ENCODE data around the gene KIF26B. TPM values are rescaled to one million over a fixed set of nuclear protein-coding genes. Genes with fewer than 3 reads are reported as not detected.
A peak's percentile ranks its signal among the peaks of the same experiment; 100 is the strongest.

The KIF26B gene
- total RNA-seq, 1 donor from 2014 or later: 2.1 TPM

DNA sequence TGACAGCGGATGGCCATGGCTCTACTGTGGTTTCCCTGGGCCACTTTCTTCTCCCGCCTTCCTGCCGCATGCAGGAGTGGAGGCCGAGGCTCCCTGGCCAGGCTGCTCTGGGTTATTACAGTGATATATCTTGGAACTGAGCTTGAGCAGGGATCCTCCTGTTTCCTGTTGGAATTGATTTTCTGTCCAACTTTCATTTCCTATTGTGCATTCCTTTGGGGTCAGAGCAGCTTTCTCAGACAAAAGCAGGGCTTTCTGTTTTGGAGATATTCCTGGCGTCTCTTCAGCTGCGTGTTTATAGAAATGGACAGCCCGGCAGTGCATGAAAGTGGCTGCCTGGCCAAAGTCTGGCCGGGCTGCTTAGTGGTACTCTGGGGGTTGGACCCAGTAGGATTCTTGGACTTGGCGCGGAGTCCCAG is 146.4 kb downstream of the KIF26B start:
- DNase-seq (ENCODE audit: low read depth) (no peak), FAIRE-seq (no peak)
- Histone ChIP-seq H3K27me3 (ENCODE audit: control insufficient read depth, insufficient read depth, low read length) (no peaks in the 10 kb centered on the region), H3K4me3 (ENCODE audit: low read depth, low read length) (no peak overlapping the region), H3K36me3 (ENCODE audit: control insufficient read depth, insufficient read depth, low read length) (no peaks in the 10 kb centered on the region)
- TF ChIP-seq, protein P1, sequence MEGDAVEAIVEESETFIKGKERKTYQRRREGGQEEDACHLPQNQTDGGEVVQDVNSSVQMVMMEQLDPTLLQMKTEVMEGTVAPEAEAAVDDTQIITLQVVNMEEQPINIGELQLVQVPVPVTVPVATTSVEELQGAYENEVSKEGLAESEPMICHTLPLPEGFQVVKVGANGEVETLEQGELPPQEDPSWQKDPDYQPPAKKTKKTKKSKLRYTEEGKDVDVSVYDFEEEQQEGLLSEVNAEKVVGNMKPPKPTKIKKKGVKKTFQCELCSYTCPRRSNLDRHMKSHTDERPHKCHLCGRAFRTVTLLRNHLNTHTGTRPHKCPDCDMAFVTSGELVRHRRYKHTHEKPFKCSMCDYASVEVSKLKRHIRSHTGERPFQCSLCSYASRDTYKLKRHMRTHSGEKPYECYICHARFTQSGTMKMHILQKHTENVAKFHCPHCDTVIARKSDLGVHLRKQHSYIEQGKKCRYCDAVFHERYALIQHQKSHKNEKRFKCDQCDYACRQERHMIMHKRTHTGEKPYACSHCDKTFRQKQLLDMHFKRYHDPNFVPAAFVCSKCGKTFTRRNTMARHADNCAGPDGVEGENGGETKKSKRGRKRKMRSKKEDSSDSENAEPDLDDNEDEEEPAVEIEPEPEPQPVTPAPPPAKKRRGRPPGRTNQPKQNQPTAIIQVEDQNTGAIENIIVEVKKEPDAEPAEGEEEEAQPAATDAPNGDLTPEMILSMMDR (IDR thresholded peaks at IDR 0.05; ENCODE audit: insufficient read depth, low read length, severe bottlenecking): no peak

DNA sequence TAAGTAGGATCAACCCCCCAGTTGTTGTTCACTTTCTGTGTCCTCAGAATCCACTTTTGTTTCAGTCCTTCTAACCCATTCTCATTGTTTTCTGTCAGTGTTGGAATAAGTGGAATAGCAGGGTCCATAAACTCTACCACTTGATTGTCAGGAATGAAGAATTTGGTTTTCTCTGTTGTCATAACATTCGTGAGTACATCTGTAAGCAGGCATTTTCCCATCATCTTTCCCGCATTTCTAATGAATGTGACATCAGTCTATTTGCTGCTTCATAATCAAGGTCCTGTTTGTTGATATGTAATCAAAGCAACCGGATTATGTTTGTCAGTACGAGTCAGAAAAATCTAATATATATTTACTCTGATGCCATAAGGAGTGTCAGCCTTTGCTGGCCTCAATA is 147.1 kb downstream of the KIF26B start:
- H3K36me3 ChIP-seq (ENCODE audit: control insufficient read depth, insufficient read depth, low read length): no peaks in the 10 kb centered on the region
- no peaks in the 10 kb centered on the region for H3K27me3 ChIP-seq (ENCODE audit: control insufficient read depth, insufficient read depth, low read length)
- TF ChIP-seq, protein P1 (IDR thresholded peaks at IDR 0.05; ENCODE audit: insufficient read depth, low read length, severe bottlenecking): no peak
- FAIRE-seq: no peak
- H3K4me3 ChIP-seq (ENCODE audit: low read depth, low read length): no peak overlapping the region
- no peak for DNase-seq (ENCODE audit: low read depth)

DNA sequence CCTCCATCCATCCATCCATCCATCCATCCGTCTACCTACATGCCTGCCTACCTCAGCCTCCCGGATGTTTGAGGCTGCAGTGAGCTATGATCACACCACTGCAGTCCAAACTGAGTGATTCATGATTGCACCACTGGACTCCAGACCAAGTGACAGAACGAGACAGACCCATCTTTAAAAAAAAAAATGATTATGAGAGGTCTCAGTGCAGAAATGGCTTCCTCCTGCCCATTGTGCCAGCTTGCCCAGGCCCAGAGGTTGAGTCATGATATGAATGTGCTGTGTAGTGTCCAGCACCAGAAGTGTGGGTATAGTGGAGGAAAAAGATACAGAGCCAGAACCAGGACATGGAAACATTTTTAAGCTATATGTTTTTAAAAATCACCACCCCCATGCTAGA is 149.9 kb downstream of the KIF26B start:
- no peak overlapping the region for H3K4me3 ChIP-seq (ENCODE audit: low read depth, low read length)
- no peaks in the 10 kb centered on the region for H3K36me3 ChIP-seq (ENCODE audit: control insufficient read depth, insufficient read depth, low read length)
- no peaks in the 10 kb centered on the region for H3K27me3 ChIP-seq (ENCODE audit: control insufficient read depth, insufficient read depth, low read length)
- DNase-seq (ENCODE audit: low read depth) (peak; percentile 56), FAIRE-seq (no peak)
- TF ChIP-seq, protein P1 (IDR thresholded peaks at IDR 0.05; ENCODE audit: insufficient read depth, low read length, severe bottlenecking): no peak

DNA sequence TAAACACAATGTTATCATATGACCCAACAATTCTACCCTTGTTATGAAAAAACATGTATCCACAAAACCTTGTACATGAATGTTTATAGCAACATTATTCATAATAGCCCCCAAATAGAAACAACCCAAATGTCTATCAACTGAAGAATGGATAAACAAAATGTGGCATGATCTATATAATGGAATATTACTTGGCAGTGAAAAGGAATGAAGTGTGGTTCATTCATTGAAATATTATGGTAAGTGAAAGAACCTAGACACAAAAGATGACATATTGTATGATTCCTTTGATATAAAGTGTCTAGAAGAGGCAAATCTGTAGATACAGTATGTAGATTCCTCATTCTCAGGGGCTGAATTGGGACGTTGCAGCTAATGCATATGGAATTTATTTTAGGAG is 151.2 kb downstream of the KIF26B start:
- no peak for FAIRE-seq
- DNase-seq (ENCODE audit: low read depth): no peak
- H3K27me3 ChIP-seq (ENCODE audit: control insufficient read depth, insufficient read depth, low read length): no peaks in the 10 kb centered on the region
- no peak overlapping the region for H3K4me3 ChIP-seq (ENCODE audit: low read depth, low read length)
- H3K36me3 ChIP-seq (ENCODE audit: control insufficient read depth, insufficient read depth, low read length): no peaks in the 10 kb centered on the region
- TF ChIP-seq, protein P1 (IDR thresholded peaks at IDR 0.05; ENCODE audit: insufficient read depth, low read length, severe bottlenecking): no peak

DNA sequence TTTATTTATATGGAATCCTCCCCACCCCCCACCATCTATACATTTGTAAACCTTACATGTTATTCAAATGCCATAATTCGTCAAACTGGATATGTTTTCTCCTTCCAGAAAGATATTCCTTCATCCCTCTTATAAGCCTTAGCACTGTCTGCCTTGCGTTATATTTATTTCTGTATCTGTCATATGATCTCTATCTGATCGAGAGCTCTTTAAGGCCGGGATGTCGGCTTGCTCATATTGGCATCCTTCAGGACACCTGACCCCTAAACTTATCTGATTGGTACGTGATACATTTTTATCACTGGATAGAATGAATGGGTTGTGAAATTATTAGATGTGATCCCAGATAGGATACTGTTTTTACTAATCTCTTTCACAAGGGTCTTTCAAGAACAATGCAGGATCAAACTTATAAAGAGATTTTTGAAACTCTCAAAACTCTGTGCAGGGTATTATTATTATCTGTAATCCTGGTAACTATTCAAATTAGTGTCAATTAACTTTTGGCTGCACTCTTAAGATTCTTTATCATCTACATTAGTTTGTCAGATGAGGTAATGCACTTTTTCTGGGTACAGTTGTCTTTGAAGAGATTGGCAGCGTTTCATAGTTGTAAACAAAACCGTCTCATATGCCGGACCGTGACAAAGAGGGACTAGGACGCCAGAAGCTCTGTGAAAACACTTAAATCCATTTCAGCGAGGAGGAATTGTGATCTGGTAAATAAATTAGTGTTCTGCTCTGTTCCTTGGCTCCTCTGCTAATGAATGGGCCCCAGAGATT is 152.0 kb downstream of the KIF26B start:
- no peak for FAIRE-seq
- Histone ChIP-seq H3K4me3 (ENCODE audit: low read depth, low read length) (no peak overlapping the region), H3K36me3 (ENCODE audit: control insufficient read depth, insufficient read depth, low read length) (no peaks in the 10 kb centered on the region), H3K27me3 (ENCODE audit: control insufficient read depth, insufficient read depth, low read length) (no peaks in the 10 kb centered on the region)
- TF ChIP-seq, protein P1 (IDR thresholded peaks at IDR 0.05; ENCODE audit: insufficient read depth, low read length, severe bottlenecking): no peak
- no peak for DNase-seq (ENCODE audit: low read depth)

Data from bronchial epithelial cell (primary cell).